Measurements from ENCODE around the gene SAFB. TPM values are rescaled to one million over a fixed set of nuclear protein-coding genes. Genes with fewer than 3 reads are reported as not detected.

Gene SAFB
- total RNA-seq, 1 donor from 2014 or later = 57.9 TPM

DNA sequence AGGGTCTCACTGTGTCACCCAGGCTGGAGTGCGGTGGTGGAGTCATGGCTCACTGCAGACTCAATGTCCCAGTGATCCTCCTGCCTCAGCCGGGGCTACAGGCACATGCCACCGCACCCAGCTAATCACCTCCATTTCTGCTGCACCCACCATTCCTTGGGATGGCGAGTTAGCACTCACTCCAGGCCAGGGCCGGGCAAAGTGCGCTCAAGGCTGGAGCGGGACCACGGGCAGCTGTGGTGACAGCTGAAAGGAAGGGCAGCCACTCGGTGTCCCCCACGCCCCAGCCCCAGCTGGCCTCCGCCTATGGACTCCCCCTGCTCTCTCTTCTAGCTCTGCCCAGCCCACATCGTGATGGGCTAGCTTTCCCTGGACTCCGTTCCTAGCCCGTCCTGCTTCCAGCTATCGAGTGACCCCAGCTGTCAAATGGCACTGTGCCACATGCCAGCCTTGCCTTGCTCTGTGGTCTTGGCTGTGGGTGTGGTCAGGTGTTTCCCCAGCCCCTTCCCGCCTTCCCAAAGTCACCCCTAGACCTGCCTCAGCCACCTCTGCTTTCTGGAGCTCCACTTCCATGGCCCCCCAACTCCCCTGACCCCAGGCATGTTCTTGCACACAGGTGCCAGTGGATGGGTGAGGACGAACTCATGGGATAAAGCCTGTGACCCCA is 53.4 kb downstream of the SAFB start:
- no peaks in the 10 kb centered on the region for H3K36me3 ChIP-seq
- Mint-ChIP-seq H3K9me3 (no peaks in the 10 kb centered on the region), H3K27ac (peak overlapping the region; percentile 39), H3K36me3 (peaks cover 5% of the 10 kb centered on the region), H3K4me3 (no peak overlapping the region), H3K27me3 (ENCODE audit: insufficient read depth, low read depth) (peaks cover 12% of the 10 kb centered on the region), H3K4me1 (peaks cover 15% of the 10 kb centered on the region)
- H3F3A ChIP-seq (ENCODE audit: low read depth) = peaks cover 4% of the 10 kb centered on the region
- H3K9me3 ChIP-seq (ENCODE audit: low read depth) = no peaks in the 10 kb centered on the region
- no peak overlapping the region for H2AFZ ChIP-seq (replicated peaks)
- no peak overlapping the region for H3K27ac ChIP-seq
- no peaks in the 10 kb centered on the region for H3K4me1 ChIP-seq
- H3K4me2 ChIP-seq = no peak overlapping the region
- no peaks in the 10 kb centered on the region for H3K79me2 ChIP-seq (ENCODE audit: low read depth)
- no peak overlapping the region for H3K4me3 ChIP-seq
- TF ChIP-seq, protein P1, sequence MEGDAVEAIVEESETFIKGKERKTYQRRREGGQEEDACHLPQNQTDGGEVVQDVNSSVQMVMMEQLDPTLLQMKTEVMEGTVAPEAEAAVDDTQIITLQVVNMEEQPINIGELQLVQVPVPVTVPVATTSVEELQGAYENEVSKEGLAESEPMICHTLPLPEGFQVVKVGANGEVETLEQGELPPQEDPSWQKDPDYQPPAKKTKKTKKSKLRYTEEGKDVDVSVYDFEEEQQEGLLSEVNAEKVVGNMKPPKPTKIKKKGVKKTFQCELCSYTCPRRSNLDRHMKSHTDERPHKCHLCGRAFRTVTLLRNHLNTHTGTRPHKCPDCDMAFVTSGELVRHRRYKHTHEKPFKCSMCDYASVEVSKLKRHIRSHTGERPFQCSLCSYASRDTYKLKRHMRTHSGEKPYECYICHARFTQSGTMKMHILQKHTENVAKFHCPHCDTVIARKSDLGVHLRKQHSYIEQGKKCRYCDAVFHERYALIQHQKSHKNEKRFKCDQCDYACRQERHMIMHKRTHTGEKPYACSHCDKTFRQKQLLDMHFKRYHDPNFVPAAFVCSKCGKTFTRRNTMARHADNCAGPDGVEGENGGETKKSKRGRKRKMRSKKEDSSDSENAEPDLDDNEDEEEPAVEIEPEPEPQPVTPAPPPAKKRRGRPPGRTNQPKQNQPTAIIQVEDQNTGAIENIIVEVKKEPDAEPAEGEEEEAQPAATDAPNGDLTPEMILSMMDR (IDR thresholded peaks at IDR 0.05) = no peak
- TF ChIP-seq EZH2 (IDR thresholded peaks at IDR 0.05) (no peak), EZH2phosphoT487 (IDR thresholded peaks at IDR 0.05) (no peak)
- H3K9ac ChIP-seq = no peak overlapping the region
- H4K20me1 ChIP-seq (ENCODE audit: low read depth) = no peaks in the 10 kb centered on the region
- H3K27me3 ChIP-seq = no peaks in the 10 kb centered on the region
- DNase-seq (ENCODE audit: low spot score) = no peak

DNA sequence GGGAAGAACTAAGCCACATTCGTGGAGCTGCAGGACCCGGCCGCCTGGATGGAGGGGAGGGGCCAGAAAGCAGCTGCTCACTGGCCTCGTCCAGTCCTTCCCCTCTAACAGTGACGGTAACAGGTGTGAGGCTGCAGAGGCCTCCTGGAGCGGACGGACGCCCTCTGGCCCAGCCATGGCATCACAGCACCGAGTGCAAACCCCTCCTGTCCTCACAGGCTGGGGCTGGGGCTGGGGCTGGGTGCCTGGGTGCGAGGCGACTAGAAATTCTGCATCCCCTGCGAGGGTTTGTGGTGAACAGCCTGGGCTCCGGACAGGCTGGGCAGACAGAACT is 53.9 kb downstream of the SAFB start:
- H3K4me1 Mint-ChIP-seq = peaks cover 19% of the 10 kb centered on the region
- DNase-seq (ENCODE audit: low spot score) = no peak
- TF ChIP-seq, protein P1 (IDR thresholded peaks at IDR 0.05) = no peak
- no peak for TF ChIP-seq EZH2 (IDR thresholded peaks at IDR 0.05)
- TF ChIP-seq EZH2phosphoT487 (IDR thresholded peaks at IDR 0.05) = no peak

DNA sequence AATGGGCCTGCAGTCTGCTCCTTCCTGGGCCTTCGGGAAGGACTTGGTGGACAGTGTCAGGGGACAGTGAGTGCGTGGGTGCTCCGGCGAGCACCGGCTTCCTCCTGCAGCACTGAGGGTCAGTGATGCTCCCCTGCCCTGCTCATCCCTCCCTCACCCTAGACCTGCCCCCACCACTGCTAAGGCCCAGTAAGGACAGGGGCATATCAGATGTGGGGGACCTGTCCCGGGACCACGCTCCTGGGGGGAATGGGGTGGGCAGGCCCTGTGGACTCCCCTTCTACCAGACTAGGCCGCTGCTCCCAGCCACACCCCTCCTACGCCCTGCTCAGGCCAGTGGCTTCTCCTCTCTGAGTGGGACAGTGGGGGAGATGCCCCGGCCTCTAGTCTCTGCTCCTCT is 54.3 kb downstream of the SAFB start:
- no peak for DNase-seq (ENCODE audit: low spot score)

More for the DNA sequence above, 53.9 kb downstream of the SAFB start:
- Histone ChIP-seq H3K79me2 (ENCODE audit: low read depth) (no peaks in the 10 kb centered on the region), H4K20me1 (ENCODE audit: low read depth) (no peaks in the 10 kb centered on the region), H3K4me1 (peaks cover 2% of the 10 kb centered on the region), H3K9me3 (ENCODE audit: low read depth) (no peaks in the 10 kb centered on the region), H2AFZ (replicated peaks) (no peak overlapping the region), H3K27me3 (no peaks in the 10 kb centered on the region), H3K4me2 (no peak overlapping the region), H3K4me3 (no peak overlapping the region), H3K9ac (no peak overlapping the region), H3K36me3 (no peaks in the 10 kb centered on the region), H3K27ac (no peak overlapping the region), H3F3A (ENCODE audit: low read depth) (peaks cover 4% of the 10 kb centered on the region)
- no peak overlapping the region for H3K27ac Mint-ChIP-seq
- no peaks in the 10 kb centered on the region for H3K9me3 Mint-ChIP-seq
- peaks cover 5% of the 10 kb centered on the region for H3K36me3 Mint-ChIP-seq
- no peak overlapping the region for H3K4me3 Mint-ChIP-seq
- peaks cover 11% of the 10 kb centered on the region for H3K27me3 Mint-ChIP-seq (ENCODE audit: insufficient read depth, low read depth)

More for the DNA sequence above, 54.3 kb downstream of the SAFB start:
- H2AFZ ChIP-seq (replicated peaks) = no peak overlapping the region
- H3K9ac ChIP-seq = no peak overlapping the region
- Mint-ChIP-seq H3K27me3 (ENCODE audit: insufficient read depth, low read depth) (peaks cover 9% of the 10 kb centered on the region), H3K4me3 (no peak overlapping the region), H3K27ac (no peak overlapping the region), H3K4me1 (peaks cover 23% of the 10 kb centered on the region), H3K36me3 (peaks cover 5% of the 10 kb centered on the region), H3K9me3 (no peaks in the 10 kb centered on the region)
- no peaks in the 10 kb centered on the region for H3K9me3 ChIP-seq (ENCODE audit: low read depth)
- no peak overlapping the region for H3K4me2 ChIP-seq
- no peaks in the 10 kb centered on the region for H3K36me3 ChIP-seq
- H3K4me3 ChIP-seq = no peak overlapping the region
- no peak for TF ChIP-seq EZH2phosphoT487 (IDR thresholded peaks at IDR 0.05)
- TF ChIP-seq EZH2 (IDR thresholded peaks at IDR 0.05) = no peak
- TF ChIP-seq, protein P1 (IDR thresholded peaks at IDR 0.05) = no peak
- no peaks in the 10 kb centered on the region for H4K20me1 ChIP-seq (ENCODE audit: low read depth)
- H3K27ac ChIP-seq = no peak overlapping the region
- H3K4me1 ChIP-seq = peaks cover 3% of the 10 kb centered on the region
- no peaks in the 10 kb centered on the region for H3K79me2 ChIP-seq (ENCODE audit: low read depth)
- no peaks in the 10 kb centered on the region for H3K27me3 ChIP-seq
- H3F3A ChIP-seq (ENCODE audit: low read depth) = peaks cover 4% of the 10 kb centered on the region

Data from neural progenitor cell (in vitro differentiated cells).